GM19238 (cell line): ENCODE measurements around the gene MAPK11.

Source experiments
- DNase-seq: peaks from one replicate; pipeline ENCODE4 v3.0.0; 2011; ENCODE audit warnings: low spot score; ENCODE audit not compliant: insufficient read length

The MAPK11 gene

DNA sequence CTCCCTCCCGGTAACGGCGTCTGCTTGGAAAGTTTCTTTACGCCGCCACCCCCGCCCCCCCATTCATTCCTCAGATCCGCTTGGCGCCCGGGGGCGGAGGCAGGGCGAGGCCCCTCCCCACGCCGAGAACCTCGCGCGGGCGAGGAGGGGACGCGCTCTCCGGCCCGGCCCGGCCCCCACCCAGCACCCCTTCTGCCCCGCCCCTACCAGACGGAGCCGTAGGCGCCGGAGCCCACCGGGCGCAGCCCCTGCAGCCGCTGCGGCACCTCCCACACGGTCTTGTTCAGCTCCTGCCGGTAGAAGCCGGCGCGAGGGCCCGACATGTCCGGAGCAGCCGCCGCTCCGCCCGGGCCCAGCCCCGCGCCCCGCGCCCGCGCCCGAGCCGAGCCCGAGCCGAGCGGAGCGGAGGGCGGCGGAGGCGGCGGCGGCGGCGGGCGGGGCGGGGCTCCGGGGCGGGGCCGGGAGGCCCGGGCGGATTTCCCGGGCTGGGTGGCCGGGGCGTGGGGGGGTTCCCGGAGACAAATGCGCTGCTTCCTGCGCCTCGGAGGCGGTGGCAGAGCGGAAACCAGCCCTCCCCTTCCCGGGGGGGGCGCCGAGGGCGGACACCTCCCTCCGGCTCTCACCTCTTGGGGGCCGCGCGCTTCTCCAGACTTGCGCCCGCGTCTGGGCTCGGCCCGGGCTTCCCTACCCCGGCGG lies at the start of gene MAPK11:
MAPK11 (minus strand) TSS at position 411 of the 696 bp plus-strand sequence; CDS start at position 323, 88 bp downstream.
- peak; percentile 80 for DNase-seq

DNA sequence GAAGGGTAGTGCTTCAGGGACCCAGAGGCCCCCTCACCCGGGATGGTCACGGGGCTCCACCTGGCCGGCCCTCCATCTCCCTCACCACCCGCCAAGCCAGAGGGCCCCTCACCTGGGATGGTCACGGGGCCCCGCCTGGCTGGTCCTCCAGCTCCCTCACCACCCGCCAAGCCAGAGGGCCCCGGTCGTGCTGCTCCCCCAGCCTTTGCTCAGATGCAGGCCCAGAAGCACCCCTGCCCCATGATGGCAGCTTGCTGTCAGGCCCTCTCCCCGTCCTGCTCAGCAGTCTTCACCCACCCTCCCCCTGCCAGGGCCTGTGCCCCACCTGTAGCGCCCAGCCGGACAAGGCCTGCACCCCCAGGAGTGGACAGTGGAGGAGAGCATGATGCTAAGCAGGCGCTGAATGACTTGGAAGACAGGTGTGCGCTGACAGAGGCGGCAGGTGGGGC lies 49.3 kb upstream of the MAPK11 start:
- DNase-seq, result no peak

DNA sequence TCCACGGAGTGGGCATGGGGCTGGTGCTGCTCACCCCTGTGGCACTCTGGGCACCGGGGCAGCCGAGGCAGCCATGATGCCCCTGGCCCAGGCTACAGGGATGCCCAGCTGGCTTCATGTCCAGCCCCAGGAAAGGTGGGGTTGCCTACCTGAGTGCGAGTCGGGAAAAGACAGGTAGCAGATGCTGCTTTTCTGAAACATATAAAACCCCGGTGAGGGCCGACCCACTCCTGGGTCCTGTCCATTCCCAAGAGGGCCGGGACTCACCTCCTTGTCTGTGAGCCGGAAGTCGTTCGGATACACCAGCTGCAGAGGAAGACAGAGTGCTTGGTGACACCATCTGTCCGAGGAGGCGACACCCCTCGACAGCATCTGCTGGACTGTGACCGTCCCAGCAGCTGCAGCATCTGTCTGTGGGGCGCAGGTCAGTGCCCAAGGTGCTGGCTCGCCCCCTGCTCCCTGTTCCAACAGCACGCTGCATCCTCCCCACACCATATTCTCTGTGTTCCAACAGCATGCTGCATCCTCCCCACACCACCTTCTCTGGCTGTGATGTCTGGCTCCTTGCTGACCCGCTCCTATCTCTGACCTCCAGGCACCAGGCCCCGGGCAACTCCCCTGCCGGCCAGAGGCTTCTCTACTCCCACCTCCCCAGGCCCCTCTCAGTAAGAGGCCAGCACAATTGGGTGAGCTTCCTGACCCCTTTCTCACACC lies 48.7 kb upstream of the MAPK11 start:
- no peak for DNase-seq

DNA sequence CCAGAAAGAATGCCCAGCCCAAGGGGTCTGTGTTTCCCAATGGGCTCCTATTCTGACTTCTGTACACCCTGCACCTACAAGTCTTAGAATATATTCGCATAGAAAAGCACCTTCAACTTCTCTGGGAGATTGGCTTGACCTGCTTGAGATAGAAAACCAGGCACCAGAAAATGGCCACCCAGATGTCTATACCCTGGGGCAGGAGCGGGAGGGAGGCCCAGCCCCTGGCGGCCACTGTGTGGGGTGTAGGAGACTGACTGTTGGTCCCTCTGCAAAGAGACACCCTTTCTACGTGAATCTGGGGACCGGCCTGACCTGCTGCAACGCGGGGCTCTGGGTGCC lies 48.1 kb upstream of the MAPK11 start:
- DNase-seq, result no peak

DNA sequence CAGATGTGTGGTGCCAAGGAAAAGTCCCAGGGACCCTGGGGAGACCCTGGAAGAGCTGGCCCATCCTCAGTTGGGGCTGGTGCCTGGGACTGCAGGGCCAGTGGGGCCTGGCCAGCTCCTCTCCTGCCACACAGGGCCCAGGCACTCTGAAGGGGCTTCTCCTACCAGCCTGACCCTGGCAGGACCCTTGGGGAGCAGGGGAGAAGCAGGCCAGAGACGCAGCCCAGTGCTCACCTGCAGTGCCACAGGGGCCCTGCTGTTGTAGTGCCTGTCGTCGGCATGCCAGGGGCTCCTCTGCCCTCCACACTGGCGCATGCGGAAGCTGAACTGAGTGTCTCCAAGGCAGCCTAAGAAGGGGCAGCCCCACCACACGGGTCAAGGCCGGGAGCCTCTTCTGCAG lies 47.5 kb upstream of the MAPK11 start:
- no peak for DNase-seq

DNA sequence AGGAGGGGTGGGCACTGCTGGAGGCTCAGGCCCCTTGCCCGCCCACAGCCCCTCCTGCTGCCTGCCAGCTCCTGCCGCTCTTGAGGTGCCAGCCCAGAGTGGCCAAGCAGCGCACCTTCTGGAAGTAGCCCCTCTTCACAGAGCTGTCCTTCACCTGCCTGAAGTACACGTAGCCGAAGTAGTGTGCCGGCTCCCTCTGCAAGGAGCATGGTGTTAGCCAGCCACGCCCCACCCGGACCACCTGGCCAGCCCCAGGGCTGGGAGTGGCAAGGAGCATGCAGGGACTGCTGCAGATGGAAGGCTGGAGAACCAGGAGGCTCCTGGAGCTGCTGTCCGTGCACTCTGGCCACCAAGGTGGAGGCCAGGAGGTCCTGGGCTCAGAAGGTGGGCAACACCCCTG lies 47.0 kb upstream of the MAPK11 start:
- DNase-seq, result no peak

DNA sequence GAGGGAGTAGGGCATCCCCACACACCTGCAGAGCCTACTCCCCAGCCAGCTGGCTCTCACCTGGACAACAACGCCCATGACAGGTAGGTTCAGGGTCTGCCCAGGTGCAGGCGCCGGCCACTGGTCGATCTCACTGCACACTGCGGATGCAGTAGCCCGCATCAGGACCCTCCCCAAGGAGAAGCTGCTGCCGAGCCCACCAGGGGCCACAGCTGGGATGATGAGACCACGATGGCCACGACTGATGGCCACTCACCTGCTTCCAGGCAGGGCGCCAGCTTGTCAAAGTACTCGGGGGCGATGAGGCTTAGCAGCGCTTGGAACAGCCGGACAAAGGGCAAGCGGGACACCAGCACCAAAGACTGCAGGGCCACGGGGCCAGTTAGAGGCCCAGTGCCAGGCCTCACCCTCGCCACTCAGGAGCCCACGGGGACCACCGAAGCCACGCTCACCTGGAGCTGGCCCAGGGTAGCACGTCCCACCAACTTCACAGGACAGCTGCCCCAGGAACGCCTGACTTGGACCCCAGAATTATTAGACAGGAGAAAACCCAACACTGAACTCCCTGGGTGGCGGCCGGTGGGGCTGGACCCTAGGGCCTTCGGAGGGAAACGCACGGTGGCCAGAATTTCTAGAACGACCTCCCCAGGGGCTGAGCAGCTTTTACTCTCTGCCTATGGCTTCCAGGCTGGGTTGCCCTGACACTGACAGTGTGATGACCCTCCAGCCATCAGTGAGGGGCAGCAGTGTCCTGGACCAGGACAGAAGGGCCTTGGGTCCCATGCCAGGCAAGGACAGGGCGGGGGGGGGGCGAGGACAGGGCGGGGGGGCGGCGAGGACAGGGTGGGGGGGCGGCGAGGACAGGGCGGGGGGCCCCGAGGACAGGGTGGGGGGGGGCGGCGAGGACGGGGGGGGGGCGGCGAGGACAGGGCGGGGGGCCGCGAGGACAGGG lies 46.2 kb upstream of the MAPK11 start:
- DNase-seq, result no peak

DNA sequence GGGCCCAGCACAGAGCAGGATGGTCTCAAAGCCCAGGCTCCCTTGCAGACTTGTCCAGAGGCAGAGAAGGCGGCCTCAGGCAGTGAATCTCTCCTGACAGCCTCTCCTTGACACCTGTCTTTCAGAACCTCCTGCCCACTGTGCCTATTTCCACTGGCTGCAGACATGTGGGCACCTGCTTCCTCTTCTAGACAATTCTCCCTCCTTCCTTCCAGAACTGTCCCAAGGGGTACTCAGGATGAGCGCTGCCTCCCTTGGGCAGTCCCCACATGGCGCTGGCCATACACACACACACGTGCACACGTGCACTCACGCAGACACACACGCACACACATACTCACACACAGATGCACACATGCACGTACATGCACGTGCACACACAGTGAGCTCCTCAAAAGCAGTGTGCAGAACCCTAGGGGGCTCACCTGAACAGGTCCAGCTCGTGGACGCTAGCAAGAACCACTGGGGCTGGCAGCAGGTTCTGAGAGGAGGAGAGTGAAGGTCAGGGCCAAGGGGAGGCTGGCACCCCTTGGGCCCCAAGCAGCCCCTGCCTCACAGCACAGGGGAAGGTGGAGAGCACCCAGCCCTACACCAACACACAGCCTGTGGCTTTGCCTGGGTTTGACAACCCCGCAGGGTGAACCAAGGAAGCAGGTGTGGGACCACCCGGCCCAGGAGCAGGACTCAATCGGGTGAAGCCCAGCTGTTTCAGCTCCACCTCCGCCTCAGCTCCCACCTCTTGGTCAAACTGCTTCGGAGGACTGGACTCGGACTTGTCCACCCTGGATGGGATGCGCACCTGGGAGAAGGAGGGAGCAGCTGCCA lies 45.3 kb upstream of the MAPK11 start:
- no peak for DNase-seq

DNA sequence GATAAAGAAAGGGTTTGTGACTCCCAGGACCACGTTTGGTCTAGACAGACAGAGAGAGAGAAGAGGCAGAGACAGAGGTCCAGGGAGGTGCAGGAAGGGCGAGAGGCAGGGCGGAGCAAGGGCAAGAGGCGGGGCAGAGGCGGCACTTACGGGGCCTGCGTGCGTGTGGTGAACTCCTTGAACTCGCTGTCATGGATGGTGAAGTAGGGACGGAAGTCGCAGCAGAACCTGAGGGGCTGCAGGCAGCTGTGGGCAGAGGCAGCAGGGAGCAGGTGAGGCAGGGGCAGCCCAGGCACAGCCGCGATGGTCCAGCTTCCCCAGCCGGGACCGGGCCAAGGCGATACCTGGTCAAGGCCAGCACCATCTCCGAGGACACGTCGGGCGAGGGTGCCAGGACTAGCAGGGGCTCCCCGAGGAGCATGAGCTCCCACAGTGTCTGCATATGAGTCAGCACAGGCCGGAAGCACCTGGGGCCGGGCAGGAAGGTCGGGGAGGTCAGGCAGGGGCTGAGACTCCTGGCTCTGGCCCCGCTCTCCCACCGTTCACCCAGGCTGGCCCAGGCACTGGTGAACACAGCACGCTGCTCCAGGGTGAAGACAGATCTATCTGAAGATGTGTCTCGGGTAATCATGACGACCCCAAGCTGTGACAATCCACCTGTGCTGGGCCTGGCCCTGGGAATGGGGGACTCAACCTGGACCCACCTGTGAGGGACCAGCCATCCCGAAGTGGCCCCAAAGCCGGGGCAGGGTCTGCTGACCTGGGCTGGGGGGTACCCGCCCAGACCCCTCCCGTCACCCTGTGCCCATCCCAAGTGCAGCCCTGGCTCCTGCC lies 44.5 kb upstream of the MAPK11 start:
- DNase-seq, result peak; percentile 92

DNA sequence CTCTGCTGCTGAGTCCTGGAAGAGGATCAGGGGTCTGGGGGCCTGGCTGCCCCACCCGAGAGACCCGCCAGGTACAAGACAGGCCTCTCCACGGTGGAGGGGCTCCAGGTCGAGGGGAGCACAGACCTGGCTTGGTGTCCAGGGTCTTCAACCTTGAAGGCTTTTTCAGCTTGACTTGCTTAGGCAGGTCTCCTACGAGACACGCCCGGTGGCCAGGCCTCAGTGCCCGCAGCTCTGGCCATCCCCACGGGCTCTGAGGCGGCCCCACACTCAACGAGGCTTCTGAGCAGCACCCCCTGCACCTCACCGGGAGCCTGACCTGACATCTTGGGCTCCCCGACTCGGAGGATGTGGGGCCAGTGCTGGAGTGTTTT lies 43.9 kb upstream of the MAPK11 start:
- DNase-seq, result no peak

DNA sequence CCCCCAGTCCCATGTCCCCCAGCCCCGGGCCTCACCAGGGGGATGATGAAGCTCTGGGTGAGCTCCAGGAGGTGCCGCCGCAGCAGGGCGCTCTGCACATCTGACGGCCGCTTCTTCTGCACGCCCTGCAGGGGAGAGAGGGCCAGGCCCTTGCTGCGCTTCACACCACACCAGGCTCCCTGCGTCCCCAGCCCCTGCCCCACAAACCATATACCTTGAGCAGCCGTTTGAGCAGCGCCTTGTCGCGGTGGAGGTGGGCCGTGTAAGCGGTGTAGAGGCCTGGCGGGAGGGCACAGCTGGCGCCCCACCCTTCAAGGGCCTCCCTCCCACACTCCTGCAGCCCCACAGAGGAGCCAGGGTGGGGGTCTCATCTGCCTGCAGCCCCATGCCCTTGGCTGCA lies 43.4 kb upstream of the MAPK11 start:
- no peak for DNase-seq

DNA sequence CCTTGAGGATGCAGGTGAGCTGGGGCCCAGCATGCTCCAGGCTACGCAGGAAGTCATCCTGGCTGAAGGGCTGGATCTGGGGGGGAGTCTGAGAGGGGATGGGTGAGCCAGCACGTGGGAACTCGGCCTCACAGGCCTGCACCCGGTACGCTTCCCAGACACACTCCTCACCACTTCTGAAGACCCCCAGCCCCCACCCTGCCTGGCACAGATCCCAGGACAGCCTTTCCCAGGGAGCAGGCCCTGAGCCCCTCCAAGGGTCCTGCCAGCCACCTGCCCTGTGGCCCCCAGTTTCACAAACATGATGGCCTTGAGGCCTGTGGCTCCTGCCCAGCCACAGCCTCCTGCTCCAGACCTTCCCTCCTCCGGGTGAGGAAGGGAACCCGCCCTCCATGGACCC lies 42.8 kb upstream of the MAPK11 start:
- DNase-seq, result no peak

DNA sequence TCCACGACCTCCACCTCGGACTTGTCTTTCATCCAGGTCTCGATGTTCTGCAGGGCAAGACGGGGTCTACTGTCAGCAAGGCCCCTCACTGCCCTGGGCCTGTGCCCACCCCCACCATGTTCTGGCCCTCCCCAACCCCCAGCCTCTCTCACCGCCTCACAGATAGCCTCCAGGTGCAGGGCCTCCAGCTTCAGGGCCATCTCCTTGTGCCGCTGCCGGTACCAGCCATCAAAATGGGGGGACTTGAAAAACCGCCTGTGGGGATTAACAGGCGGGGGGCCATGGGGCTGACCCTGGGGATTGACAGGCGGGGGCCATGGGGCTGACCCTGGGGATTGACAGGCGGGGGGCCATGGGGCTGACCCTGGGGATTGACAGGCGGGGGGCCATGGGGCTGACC lies 42.2 kb upstream of the MAPK11 start:
- no peak for DNase-seq

DNA sequence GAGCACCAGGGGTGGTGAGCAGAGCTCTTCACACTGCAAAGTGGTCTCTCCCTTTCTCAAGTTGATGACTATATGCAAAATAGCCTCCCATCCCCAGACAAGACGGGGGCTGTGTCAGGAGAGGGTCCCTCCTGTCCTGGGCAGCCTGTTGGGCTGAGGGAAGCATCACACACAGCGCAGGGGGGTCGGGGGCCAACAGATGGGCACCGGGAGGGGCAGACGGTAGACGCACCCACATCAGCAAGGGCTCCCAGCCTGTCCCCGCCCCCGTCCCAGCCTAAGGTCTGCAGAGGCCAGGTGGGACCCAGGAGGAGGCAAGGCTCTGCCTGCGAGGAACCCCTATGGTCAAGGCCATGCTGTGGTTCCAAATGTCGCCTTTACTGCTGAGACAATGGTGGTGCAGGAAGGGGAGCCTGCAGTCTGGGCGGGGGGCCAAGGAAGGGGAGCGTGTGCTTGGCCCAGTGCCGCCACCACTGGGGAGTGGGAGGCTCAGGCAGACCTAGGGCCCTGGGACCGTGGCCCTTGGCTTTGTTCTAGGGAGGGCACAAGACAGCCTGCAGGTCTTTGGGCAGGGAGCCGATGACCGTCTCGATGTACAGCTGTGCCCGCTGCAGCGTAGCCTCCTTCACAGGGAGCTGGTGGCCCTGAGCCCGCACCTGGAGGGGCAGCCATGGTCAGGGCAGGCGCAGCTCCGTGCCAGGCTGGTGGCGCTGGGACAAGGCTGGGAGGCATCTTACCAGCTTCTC lies 41.6 kb upstream of the MAPK11 start:
- no peak for DNase-seq

DNA sequence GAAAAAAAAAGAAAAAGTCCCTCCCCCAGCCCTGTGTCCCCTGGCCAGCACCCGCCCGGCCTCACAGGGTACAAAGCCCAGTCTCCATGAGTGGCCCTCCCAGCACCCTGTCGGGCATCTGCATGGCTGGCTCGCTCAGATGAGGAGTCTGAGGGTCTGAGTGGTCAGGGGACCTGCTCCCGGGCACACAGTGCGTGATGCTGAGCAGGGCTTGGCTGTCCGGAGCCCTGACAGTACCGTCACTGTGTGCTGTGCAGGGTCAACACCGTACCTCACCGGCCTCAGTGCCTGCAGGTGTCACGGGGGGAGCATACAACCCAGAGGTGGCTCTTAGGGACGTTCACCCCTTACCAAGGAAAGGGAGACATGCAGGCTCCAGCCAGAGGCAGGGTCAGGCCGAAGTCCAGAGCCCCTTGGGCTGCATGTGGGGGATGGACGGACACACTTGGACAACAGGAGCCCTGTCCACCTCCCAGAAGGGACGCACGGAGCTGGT lies 40.8 kb upstream of the MAPK11 start:
- DNase-seq, result no peak

DNA sequence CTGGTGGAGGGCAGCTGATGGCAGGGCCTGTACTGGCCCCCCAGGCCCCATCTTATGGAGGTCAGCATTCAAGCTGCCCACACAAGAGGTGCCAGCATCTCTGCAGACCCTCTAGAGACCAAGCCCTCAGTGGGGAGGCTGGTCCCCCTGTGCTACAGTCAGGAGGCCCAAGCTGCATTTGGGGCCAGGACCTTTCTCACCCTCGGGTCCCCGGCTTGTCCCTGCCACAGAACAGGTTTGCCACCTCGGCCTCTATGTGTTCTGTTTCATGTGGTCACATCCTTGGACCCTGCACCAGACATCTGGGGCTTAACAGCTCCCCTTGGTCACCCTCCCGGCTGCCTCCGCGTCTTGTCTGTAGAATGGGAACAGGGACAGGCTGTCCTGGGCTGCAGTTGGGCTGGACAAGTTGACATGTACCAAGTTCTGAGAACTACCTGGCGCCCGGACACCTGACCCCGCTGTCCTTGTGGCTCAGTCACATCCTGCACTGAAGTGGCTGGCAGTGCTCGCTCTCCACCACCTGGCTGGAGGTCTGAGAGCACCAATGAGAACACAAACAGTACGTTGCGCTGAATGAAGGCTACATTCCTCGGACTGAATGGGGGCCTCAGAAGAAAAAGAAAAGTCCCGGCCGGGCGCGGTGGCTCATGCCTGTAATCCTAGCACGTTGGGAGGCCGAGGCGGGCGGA lies 40.0 kb upstream of the MAPK11 start:
- DNase-seq, result no peak

DNA sequence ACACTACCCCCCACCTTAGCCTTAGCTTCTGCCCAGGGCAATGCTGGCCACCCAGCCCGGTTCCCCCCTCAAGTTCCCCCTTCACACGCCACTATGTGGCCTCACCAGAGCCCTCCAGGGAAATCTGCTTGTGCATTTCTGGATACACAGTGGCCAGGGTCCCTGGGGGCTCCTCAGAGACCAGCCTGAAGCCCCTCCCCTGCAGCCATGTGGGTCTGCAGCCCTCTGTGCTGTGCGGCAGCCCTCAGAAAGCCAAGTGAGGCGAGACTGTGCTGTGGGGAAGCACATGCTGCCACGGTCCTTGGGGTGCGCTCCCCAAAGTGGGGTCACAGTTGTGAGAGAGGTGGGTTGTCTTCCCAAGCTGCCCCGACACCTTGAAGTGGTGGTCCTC lies 39.4 kb upstream of the MAPK11 start:
- no peak for DNase-seq

DNA sequence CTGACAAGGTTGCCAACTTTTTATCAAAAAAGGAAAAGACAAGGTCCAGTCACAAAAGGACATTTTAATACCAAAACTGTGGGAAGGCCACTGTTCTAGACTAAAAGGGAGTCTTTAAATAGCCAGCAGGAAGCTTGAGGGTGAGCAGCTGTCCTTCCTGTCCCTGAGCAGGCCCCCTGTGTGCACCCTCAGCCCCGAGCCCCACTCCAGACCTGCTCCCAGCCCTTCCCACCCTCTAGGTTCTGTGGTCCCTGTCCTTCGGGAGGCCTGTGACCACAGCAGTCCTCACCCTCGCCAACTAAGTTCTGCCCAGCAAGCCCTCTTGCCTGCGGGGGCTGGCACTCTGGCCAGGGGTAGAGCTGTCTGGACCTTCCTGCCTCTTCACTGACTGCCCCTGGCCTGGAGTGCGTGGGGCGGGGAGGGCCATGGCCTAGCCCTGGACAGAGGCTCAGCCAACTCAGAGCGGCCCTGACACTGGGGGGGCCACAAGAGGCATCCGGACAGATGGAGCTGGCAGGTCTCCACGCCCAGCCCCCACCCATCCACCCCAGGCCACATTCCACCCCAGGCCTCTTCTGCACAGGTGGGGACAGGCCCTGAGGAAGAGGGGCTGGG lies 38.9 kb upstream of the MAPK11 start:
- no peak for DNase-seq

DNA sequence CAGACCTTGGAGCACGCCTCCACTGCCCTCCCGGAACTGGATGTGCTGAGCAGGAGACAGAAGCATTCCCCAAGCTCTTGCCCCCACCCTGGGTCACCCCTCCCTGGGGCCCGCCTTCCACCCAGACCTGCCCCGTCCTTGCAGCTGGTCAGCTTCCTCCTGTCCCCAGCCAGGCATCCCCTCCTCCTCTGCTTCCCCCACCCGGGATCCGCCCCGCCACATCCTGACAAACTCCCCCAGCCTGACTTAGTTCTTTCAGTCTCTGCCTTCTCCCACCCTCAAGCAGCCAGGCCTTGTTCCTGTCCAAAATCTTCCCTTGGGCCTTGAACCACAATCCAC lies 38.4 kb upstream of the MAPK11 start:
- no peak for DNase-seq
